HG03175 (cell line): ENCODE data around the gene RARG.

Source experiments
- ATAC-seq: cut with Tn5 transposase; IDR thresholded peaks from one replicate; pipeline ENCODE4 v1.9.1; 2021; ENCODE audit warnings: mild to moderate bottlenecking, moderate library complexity; ENCODE audit not compliant: unreplicated experiment

RARG gene

GRCh38 chr12:53245286-53245685 is 13.3 kb upstream of the RARG start:
- no peak for ATAC-seq

DNA sequence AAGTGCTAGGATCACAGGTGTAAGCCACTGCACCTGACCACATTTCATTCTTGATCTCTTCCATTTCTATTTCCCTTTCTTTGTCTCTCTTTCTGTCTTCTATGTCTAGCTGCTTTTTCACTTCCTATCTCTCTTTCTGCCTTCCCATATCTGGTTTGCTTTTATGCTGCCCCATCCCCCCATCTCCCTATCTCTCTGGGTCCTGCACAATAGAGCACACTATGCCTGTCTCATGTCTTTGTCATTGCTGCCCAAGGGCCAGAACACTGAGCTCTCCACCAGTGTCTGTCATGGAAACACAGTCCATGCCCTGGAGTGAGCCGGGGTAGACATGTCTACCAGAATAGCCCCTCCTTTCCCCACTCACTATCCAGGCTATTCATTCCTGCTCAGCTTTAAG is 12.3 kb upstream of the RARG start:
- ATAC-seq, result no peak

DNA sequence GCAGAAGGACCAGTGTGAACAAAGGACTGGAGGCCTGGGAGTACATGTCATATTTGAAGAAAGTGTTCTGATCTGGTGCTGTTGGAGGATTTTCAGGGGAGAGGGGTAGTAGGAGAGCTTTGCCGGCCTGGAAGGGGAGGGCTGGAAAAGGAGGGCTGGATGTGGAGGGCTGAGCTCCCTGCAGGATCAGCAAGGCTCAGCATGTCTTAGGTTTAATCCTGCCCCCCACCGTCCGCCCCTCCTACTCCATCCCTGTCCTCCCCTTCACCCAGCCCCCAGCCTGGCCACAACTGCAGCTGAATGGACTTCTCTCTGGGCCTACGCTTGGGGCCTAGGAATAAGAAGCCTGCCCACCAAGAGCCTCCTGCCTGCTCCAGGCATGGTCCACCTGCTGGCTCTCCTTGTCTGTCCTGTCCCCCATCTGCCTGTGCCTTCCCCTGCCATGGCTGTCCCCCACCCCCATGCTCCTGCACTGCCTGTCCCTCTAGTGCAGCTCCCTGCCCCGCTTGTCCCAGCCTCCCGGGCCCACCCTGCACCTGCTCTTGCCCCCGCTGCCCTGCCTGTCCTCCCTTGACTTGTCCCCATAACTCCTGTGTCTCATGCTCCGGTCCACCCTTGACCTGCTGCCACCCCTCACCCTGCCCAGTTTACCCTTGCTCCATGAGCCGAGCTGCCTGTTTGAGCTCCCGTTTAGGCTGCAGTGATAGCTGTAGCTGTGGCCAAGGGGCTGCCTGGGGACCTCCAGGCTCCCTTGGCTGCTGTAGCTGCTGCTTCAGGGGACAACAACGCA is 9.8 kb upstream of the RARG start:
- ATAC-seq, result no peak

DNA sequence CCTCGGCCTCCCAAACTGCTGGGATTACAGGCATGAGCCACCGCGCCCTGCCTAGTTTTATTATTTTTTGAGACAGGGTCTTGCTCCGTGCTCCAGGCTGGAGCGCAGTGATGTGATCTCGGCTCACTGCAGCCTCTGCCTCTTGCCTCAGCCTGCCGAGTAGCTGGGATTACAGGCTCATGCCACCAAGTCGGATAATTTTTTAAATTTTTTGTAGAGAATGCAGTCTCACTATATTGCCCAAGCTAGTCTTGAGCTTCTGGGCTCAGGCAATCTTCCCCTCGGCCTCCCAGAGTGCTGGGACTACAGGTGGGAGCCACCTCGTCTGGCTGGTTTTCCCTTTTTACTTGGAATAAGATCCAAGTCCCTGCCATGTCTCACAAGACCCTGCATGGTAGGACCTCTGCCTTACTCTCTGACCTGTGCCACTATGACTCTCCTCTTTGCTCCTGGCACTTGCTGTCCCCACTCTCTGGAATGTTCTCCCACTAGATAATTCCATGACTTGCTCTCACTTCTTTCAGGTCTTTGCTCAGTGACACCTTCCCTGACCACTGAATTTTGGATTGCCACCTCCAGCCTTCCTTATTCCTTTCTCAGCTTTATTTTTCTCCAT is 7.7 kb upstream of the RARG start:
- ATAC-seq, result no peak

- ATAC-seq, result no peak
Observed at GRCh38 chr12:53236443-53237111, 4.6 kb upstream of the RARG start.

- no peak for ATAC-seq
Observed at GRCh38 chr12:53235742-53236442, 3.9 kb upstream of the RARG start.

- no peak for ATAC-seq
Observed at GRCh38 chr12:53235164-53235563, 3.2 kb upstream of the RARG start.

DNA sequence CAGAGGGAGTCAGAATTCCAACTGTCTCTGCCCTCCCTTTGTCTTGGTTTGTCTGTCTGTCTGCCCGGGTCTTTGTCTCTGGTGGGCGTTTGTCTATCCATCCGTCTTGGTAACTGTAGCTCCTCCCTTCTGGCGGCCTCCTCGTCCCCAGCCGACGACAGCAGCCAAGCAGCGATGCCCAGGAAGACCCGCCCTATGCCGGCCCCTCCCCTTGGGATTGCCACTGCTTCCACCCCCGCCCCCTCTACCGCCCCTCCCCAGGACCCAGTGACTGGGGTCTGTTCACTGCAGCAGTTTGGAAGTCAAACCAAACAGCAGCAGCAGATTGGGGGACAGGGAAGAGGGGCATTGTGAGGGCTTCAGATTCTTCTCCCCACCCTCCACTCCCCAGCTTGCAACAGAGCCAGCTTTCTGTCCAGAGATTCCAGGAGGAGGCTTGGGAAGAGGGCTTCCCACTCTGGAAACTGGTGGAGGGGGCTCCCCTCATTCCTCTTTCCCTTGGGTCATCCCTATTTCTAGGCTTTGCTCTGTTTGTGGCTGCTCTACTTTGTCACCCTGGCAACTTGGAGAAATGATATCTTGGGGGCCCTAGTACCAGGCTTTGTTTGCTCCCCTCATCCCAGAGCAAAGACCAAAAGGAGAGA is 2.4 kb upstream of the RARG start:
- ATAC-seq, result no peak

- no peak for ATAC-seq
Observed at GRCh38 chr12:53233671-53234121, 1.7 kb upstream of the RARG start.

GRCh38 chr12:53232646-53233461 is 845 bp upstream of the RARG start:
- no peak for ATAC-seq

DNA sequence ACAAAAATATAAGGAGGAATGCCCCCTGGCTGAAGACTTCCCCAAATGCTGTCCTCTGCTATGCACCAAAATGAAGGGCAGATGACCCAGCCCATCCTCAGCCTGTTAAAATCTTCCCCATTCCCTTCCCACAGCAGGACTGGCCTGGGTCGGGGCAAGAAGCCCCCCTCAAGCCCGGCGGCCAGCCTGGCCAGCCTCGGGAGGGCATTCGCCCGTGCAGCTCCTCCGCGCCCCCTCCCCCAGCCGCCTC is 413 bp downstream of the RARG start:
- ATAC-seq, result no peak

DNA sequence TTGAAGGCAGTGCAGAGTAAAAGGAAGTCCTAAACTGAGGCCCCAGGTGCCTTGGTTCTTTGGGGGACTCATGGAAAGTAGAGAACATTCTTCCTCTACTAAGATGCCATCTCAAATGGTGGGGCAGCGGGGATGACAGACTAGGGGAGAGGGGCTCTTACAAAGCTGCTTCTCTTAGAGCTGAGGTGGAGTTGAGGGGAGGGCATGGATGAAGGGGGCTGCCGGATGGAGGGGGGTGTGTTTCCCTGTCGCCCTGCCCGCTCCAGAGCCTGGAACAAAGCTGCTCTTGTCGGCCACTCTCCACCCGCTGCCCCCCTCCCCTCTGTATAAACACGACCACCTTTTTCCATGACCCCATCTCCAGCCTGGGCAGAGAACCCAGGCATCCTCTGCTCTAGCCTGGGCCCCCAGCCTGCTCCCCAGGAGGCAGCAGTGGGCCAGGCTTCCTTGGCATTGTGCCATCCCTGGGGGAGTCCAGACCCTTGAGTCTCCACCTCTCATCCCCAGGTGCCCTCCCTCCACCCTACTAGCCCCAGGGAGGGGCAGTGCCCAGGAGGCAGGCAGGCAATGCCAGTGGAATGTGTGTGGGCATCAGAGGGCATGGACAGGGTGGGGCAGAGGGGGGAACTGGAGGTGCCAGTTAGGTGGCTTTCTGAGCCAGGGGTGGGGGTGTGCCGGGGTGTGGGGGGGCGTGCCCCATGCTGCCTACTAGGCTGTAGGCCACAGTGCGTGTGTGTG is 1.7 kb downstream of the RARG start:
- no peak for ATAC-seq

DNA sequence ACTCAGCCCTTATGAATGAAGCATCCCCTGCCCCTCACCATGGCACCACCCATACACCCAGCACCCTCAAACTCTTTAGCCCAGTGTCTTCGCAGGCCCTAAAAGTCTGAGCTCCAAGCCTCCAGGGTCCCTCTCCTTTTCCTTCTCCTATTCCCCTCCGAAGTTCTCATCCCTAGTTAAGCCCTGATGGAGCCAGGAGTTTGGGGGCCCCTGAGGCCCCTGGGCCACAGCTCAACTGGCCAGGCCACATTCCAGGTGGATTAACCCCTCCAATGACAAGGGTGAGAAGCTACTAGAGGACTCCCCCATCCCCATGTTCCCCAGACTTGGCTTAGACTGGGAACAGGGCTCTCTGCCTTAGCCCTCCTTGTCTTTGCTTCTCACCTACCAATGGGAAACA is 2.6 kb downstream of the RARG start:
- ATAC-seq, result no peak

DNA sequence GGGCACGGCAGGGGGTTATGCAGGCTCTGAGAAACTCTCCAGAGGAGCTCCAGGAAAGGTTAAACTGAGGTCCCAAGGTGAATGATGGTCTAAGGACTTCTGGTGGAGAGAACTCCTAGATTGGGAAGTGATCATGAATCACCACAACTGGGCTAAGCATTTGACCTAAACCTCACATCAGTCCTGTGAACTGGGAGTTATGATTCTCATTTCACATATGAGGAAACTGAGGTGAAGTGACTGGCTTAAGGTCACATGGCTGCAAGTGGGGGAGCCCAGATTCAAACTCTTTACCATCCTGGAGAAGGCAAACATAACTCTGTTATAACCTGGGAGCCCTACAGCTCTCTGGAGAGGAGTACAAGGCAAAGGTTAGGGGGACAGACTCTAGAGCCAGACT is 4.2 kb downstream of the RARG start:
- no peak for ATAC-seq

DNA sequence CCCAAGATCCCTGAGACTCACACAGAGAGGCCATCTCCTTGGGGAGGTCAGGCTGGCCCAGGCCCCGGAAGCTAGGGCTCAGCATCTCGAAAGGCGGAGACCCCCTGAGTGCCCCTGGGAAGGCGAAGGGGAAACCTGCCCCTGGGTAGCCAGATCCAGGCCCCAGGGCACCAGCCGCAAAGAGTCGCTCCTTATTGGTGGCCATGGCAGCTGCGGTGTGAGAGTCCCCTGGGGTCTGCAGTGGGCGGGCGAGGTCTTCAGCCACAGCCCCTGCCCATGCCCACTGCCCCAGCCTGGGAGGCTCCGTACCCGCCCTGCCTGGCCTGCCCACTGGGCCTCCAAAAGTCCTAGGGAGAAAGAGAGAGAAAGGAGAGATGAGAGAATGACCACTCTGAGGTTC is 4.7 kb downstream of the RARG start:
- no peak for ATAC-seq

- ATAC-seq, result no peak
Observed at GRCh38 chr12:53226815-53227214, 5.2 kb downstream of the RARG start.

DNA sequence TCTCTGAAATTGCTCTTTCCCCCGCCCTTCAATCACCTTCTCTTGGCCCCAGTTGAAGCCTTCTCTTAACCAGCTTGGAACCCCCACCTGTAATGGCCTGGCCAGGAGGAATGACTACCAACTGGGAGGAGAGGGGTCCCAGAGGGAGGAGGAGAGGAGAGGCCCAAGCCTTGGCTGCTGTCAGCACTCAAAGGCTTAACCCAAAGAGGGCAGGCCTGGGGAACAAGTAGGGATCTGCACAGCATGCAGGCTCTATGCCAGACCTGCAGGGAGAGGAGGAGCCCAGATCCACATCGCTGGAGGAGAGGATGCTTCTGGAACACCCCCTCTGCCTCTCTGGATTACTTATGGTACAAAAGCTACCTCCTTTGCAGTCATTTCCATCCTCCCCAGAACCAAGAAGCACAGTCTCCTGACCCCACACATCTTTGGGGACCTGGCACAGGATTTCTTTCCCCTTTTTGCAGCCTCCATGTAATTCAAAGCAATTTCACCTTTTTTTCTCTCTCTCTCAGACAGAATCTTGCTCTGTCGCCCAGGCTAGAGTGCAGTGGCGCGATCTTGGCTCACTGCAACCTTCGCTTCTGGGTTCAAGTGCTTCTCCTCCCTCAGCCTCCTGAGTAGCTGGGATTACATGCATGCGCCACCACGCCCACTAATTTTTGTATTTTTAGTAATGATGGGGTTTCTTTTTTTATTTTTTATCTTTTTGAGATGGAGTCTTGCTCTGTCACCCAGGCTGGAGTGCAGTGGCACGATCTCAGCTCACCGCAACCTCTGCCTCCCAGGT is 6.2 kb downstream of the RARG start:
- ATAC-seq, result no peak

DNA sequence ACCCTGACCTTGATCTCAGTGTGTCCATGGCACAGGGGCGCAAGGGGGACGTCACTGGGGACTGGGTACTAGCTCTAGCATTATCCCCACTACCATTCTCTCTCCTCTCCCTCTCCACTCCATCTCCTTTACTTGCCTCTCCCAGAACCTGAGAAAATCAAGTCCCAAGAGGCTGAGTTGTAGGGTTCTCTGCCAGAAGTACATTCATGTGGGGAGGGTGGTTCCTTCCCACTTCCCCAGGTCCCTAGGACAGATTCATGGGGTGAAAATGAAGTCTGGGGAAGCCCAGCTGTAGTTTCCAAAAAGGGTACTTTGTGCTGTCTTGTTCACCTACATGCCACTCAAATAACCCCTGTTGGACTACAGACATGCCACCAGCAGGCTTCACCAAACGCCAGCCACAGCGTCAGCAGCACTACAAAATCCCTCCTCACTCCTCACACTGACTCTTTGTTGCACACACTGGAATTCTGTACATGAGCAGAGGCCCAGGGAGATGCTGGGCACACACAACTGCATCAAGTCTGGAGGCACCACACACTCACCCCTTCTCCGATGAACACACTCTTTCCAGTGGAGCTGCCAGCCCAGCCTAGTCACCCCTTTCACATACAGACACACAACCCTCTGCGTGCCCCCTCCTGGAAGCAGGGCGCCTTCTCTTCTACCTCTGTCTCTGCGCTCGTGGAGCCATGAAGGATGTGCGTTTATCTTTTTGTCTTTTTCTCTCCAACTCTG is 6.9 kb downstream of the RARG start:
- ATAC-seq, result no peak
